HCT116 (cell line): ENCODE results near the gene TBC1D19.

Experiments used
- ATF3 ChIP-seq: IDR thresholded peaks from 2 replicates; pipeline ENCODE4 v1.6.1; 2012
- CTCF ChIP-seq, 3 experiments: fragments of 200-600 bp in 1 of 3; sonication (generic) in 1 of 3; IDR thresholded peaks in 2 of 3; conservative IDR thresholded peaks in 1 of 3; 2 replicates each; pipeline ENCODE4 v1.5.1; 2012 to 2017; ENCODE audit warnings: low read depth in 2 of 3, low read length in 2 of 3, antibody characterized with exemption in 1 of 3, borderline replicate concordance in 1 of 3, control low read depth in 1 of 3, mild to moderate bottlenecking in 1 of 3, mixed read lengths in 1 of 3, mixed run types in 1 of 3, moderate library complexity in 1 of 3; ENCODE audit not compliant: insufficient read depth in 1 of 3
- EGR1 ChIP-seq: IDR thresholded peaks from 2 replicates; pipeline ENCODE4 v1.6.1; 2012; ENCODE audit warnings: low read depth
- EZH2 ChIP-seq: fragments of 200-600 bp; sonication (generic); IDR thresholded peaks from 2 replicates; pipeline ENCODE4 v1.6.1; 2017; ENCODE audit warnings: antibody characterized with exemption, mixed run types
- EZH2phosphoT487 ChIP-seq: fragments of 200-600 bp; IDR thresholded peaks from 2 replicates; pipeline ENCODE4 v1.6.1; 2018; ENCODE audit warnings: antibody characterized with exemption, borderline replicate concordance
- MAX ChIP-seq: IDR thresholded peaks from 2 replicates; pipeline ENCODE4 v1.6.1; 2012
- POLR2A ChIP-seq: IDR thresholded peaks from 2 replicates; pipeline ENCODE4 v1.7.0; 2011; ENCODE audit warnings: borderline replicate concordance; ENCODE audit not compliant: insufficient read depth, insufficient read length; ENCODE audit errors: extremely low read depth
- RAD21 ChIP-seq: IDR thresholded peaks from 2 replicates; pipeline ENCODE4 v1.6.1; 2012; ENCODE audit warnings: low read depth, mild to moderate bottlenecking
- REST ChIP-seq: IDR thresholded peaks from 2 replicates; pipeline ENCODE4 v1.6.1; 2012; ENCODE audit warnings: low read depth
- SRF ChIP-seq: IDR thresholded peaks from 2 replicates; pipeline ENCODE4 v1.6.1; 2012; ENCODE audit warnings: low read depth
- YY1 ChIP-seq: IDR thresholded peaks from 2 replicates; pipeline ENCODE4 v1.6.1; 2011; ENCODE audit warnings: low read length, low read depth, moderate library complexity, mild to moderate bottlenecking; ENCODE audit not compliant: insufficient replicate concordance; ENCODE audit errors: extremely low read depth
- ZBTB33 ChIP-seq: IDR thresholded peaks from 2 replicates; pipeline ENCODE4 v1.6.1; 2011; ENCODE audit warnings: mild to moderate bottlenecking, low read length, moderate library complexity; ENCODE audit not compliant: insufficient replicate concordance; ENCODE audit errors: extremely low read depth
- ZFX ChIP-seq: fragments of 450-650 bp; IDR thresholded peaks from 2 replicates; pipeline ENCODE4 v1.6.1; 2017

GRCh38 chr4:26762650-26763049 is 178.8 kb downstream of the TBC1D19 start:
- TF ChIP-seq CTCF (IDR thresholded peaks at IDR 0.05 in 2 of 3, conservative IDR thresholded peaks at IDR 0.05 in 1 of 3; ENCODE audit: borderline replicate concordance in 1 of 3, insufficient read depth in 1 of 3, low read depth in 2 of 3, low read length in 2 of 3) (no peak), EZH2phosphoT487 (no peak), REST (no peak), RAD21 (no peak), ATF3 (no peak), EGR1 (no peak), EZH2 (no peak), MAX (no peak), POLR2A (no peak), ZBTB33 (no peak), YY1 (no peak), SRF (no peak), ZFX (no peak)
